HEK293 (cell line): ENCODE data around the gene HOXC5.

Experiments
- ELK4 ChIP-seq: IDR thresholded peaks from 2 replicates; pipeline ENCODE4 v1.6.1; 2011; ENCODE audit warnings: mild to moderate bottlenecking, low read depth, low read length, borderline replicate concordance
- GLI2 ChIP-seq: fragments of 450-650 bp; formaldehyde crosslinking; IDR thresholded peaks from 2 replicates; pipeline ENCODE4; 2017; ENCODE audit warnings: missing biosample characterization, missing genetic modification characterization, low read depth, borderline replicate concordance
- GLIS1 ChIP-seq: fragments of 450-650 bp; formaldehyde crosslinking; IDR thresholded peaks from 2 replicates; pipeline ENCODE4 v1.5.1; 2016; ENCODE audit warnings: missing biosample characterization, missing genetic modification characterization
- IKZF3 ChIP-seq: fragments of 450-650 bp; IDR thresholded peaks from 2 replicates; pipeline ENCODE4 v1.5.0; 2018; ENCODE audit warnings: missing biosample characterization, mild to moderate bottlenecking, missing genetic modification characterization, moderate library complexity
- MYNN ChIP-seq: fragments of 450-650 bp; formaldehyde crosslinking; IDR thresholded peaks from 2 replicates; pipeline ENCODE4 v1.5.1; 2016; ENCODE audit warnings: missing biosample characterization, missing genetic modification characterization, borderline replicate concordance
- PATZ1 ChIP-seq: fragments of 450-650 bp; formaldehyde crosslinking; IDR thresholded peaks from 2 replicates; pipeline ENCODE4 v1.5.1; 2016; ENCODE audit warnings: missing biosample characterization, missing genetic modification characterization
- SCRT1 ChIP-seq: fragments of 450-650 bp; formaldehyde crosslinking; IDR thresholded peaks from 2 replicates; pipeline ENCODE4 v1.5.1; 2016; ENCODE audit warnings: missing biosample characterization, missing genetic modification characterization, borderline replicate concordance
- ZBTB10 ChIP-seq: fragments of 450-650 bp; formaldehyde crosslinking; IDR thresholded peaks from 2 replicates; pipeline ENCODE4 v1.5.1; 2016; ENCODE audit warnings: missing biosample characterization, missing genetic modification characterization
- ZBTB17 ChIP-seq: fragments of 450-650 bp; formaldehyde crosslinking; IDR thresholded peaks from 2 replicates; pipeline ENCODE4 v1.5.1; 2016; ENCODE audit warnings: missing biosample characterization, missing genetic modification characterization
- ZBTB26 ChIP-seq: fragments of 450-650 bp; formaldehyde crosslinking; optimal IDR thresholded peaks from 2 replicates; pipeline ENCODE3; 2016; ENCODE audit warnings: missing biosample characterization, mild to moderate bottlenecking, missing genetic modification characterization
- ZBTB7A ChIP-seq: fragments of 450-650 bp; formaldehyde crosslinking; IDR thresholded peaks from 2 replicates; pipeline ENCODE4 v1.5.1; 2016; ENCODE audit warnings: low read depth, missing biosample characterization, missing genetic modification characterization
- ZFP3 ChIP-seq: fragments of 450-650 bp; formaldehyde crosslinking; IDR thresholded peaks from 2 replicates; pipeline ENCODE4 v1.5.1; 2016; ENCODE audit warnings: low read depth, missing biosample characterization, missing genetic modification characterization
- ZNF155 ChIP-seq: fragments of 450-650 bp; formaldehyde crosslinking; IDR thresholded peaks from 2 replicates; pipeline ENCODE4 v1.5.1; 2016; ENCODE audit warnings: missing biosample characterization, missing genetic modification characterization
- ZNF157 ChIP-seq: fragments of 450-650 bp; formaldehyde crosslinking; IDR thresholded peaks from 2 replicates; pipeline ENCODE4 v1.5.1; 2016; ENCODE audit warnings: missing biosample characterization, missing genetic modification characterization
- ZNF211 ChIP-seq: fragments of 450-650 bp; formaldehyde crosslinking; IDR thresholded peaks from 2 replicates; pipeline ENCODE4 v1.5.1; 2016; ENCODE audit warnings: low read depth, missing biosample characterization, missing genetic modification characterization
- ZNF350 ChIP-seq: fragments of 450-650 bp; formaldehyde crosslinking; IDR thresholded peaks from 2 replicates; pipeline ENCODE4 v1.5.0; 2017; ENCODE audit warnings: missing biosample characterization, mild to moderate bottlenecking, missing genetic modification characterization
- ZNF488 ChIP-seq: fragments of 450-650 bp; formaldehyde crosslinking; IDR thresholded peaks from 2 replicates; pipeline ENCODE4 v1.5.1; 2016; ENCODE audit warnings: missing biosample characterization, missing genetic modification characterization
- ZNF530 ChIP-seq: fragments of 450-650 bp; formaldehyde crosslinking; IDR thresholded peaks from 2 replicates; pipeline ENCODE4 v1.5.1; 2016; ENCODE audit warnings: low read depth, missing biosample characterization, missing genetic modification characterization
- ZNF560 ChIP-seq: fragments of 450-650 bp; formaldehyde crosslinking; IDR thresholded peaks from 2 replicates; pipeline ENCODE4 v1.5.1; 2017; ENCODE audit warnings: missing biosample characterization, missing genetic modification characterization, borderline replicate concordance
- ZNF747 ChIP-seq: fragments of 450-650 bp; formaldehyde crosslinking; IDR thresholded peaks from 2 replicates; pipeline ENCODE4 v1.5.1; 2016; ENCODE audit warnings: missing biosample characterization, missing genetic modification characterization
- ZSCAN23 ChIP-seq: fragments of 450-650 bp; formaldehyde crosslinking; IDR thresholded peaks from 2 replicates; pipeline ENCODE4 v1.5.1; 2016; ENCODE audit warnings: missing biosample characterization, missing genetic modification characterization
- ZSCAN30 ChIP-seq: fragments of 450-650 bp; IDR thresholded peaks from 2 replicates; pipeline ENCODE4 v1.5.1; 2018; ENCODE audit warnings: missing biosample characterization, mild to moderate bottlenecking, missing genetic modification characterization, moderate library complexity
- TF ChIP-seq, protein P1 (sequence below): fragments of 450-650 bp; formaldehyde crosslinking; IDR thresholded peaks from 2 replicates; pipeline ENCODE4 v1.5.1; 2017; ENCODE audit warnings: missing biosample characterization, missing genetic modification characterization
- TF ChIP-seq, protein P2 (sequence below): fragments of 450-650 bp; formaldehyde crosslinking; IDR thresholded peaks from 2 replicates; pipeline ENCODE4 v1.5.1; 2016; ENCODE audit warnings: missing biosample characterization, missing genetic modification characterization
- TF ChIP-seq, protein P3 (sequence below): fragments of 450-650 bp; formaldehyde crosslinking; IDR thresholded peaks from 2 replicates; pipeline ENCODE4 v1.5.1; 2017; ENCODE audit warnings: missing biosample characterization, missing genetic modification characterization

The HOXC5 gene

DNA sequence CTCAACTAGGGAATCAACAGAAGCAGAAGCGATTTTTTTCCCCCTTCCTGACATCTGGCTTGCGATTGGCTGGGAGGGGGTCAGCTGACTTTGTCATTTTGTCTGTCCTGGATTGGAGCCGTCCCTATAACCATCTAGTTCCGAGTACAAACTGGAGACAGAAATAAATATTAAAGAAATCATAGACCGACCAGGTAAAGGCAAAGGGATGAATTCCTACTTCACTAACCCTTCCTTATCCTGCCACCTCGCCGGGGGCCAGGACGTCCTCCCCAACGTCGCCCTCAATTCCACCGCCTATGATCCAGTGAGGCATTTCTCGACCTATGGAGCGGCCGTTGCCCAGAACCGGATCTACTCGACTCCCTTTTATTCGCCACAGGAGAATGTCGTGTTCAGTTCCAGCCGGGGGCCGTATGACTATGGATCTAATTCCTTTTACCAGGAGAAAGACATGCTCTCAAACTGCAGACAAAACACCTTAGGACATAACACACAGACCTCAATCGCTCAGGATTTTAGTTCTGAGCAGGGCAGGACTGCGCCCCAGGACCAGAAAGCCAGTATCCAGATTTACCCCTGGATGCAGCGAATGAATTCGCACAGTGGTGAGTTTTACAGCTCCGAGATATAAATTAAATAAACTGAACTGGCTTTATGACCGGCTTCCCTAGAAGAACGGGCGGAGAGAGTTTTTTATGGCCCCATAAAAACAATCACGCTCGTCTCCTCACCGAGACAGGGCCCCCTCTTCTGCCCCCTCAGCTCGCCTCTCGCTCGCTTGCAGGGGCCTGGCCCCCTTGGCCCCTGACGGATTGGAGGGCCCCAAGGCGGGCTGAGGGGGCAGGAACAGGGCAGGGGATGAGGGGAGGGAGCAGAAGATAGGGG is 4.3 kb upstream of the HOXC5 start, which contains the start of gene HOXC6 (continued):
- TF ChIP-seq PATZ1 (tag by site-specific recombination) (peak; percentile 94), ZNF488 (tag by site-specific recombination) (no peak), MYNN (tag by site-specific recombination) (no peak), ZSCAN23 (tag by site-specific recombination) (no peak), ELK4 (no peak), ZSCAN30 (tag by site-specific recombination) (peak; percentile 91), ZNF157 (no peak), GLIS1 (tag by site-specific recombination) (peak; percentile 85), ZBTB10 (peak; percentile 64; the same call in 1 of the 2 replicates), ZBTB26 (tag by site-specific recombination) (no peak), ZNF350 (tag by site-specific recombination) (no peak), ZNF530 (no peak), ZNF560 (tag by site-specific recombination) (no peak), ZNF211 (tag by site-specific recombination) (no peak), ZFP3 (tag by site-specific recombination) (no peak), ZBTB7A (tag by site-specific recombination) (no peak), IKZF3 (tag by site-specific recombination) (peak; percentile 92), ZNF155 (tag by site-specific recombination) (no peak), ZBTB17 (tag by site-specific recombination) (peak; percentile 85), ZNF747 (tag by site-specific recombination) (no peak), SCRT1 (no peak), GLI2 (tag by site-specific recombination) (no peak)
- TF ChIP-seq, protein P1, sequence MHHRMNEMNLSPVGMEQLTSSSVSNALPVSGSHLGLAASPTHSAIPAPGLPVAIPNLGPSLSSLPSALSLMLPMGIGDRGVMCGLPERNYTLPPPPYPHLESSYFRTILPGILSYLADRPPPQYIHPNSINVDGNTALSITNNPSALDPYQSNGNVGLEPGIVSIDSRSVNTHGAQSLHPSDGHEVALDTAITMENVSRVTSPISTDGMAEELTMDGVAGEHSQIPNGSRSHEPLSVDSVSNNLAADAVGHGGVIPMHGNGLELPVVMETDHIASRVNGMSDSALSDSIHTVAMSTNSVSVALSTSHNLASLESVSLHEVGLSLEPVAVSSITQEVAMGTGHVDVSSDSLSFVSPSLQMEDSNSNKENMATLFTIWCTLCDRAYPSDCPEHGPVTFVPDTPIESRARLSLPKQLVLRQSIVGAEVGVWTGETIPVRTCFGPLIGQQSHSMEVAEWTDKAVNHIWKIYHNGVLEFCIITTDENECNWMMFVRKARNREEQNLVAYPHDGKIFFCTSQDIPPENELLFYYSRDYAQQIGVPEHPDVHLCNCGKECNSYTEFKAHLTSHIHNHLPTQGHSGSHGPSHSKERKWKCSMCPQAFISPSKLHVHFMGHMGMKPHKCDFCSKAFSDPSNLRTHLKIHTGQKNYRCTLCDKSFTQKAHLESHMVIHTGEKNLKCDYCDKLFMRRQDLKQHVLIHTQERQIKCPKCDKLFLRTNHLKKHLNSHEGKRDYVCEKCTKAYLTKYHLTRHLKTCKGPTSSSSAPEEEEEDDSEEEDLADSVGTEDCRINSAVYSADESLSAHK (tag by site-specific recombination): peak; percentile 90
- TF ChIP-seq, protein P2, sequence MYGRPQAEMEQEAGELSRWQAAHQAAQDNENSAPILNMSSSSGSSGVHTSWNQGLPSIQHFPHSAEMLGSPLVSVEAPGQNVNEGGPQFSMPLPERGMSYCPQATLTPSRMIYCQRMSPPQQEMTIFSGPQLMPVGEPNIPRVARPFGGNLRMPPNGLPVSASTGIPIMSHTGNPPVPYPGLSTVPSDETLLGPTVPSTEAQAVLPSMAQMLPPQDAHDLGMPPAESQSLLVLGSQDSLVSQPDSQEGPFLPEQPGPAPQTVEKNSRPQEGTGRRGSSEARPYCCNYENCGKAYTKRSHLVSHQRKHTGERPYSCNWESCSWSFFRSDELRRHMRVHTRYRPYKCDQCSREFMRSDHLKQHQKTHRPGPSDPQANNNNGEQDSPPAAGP (tag by site-specific recombination): no peak
- TF ChIP-seq, protein P3, sequence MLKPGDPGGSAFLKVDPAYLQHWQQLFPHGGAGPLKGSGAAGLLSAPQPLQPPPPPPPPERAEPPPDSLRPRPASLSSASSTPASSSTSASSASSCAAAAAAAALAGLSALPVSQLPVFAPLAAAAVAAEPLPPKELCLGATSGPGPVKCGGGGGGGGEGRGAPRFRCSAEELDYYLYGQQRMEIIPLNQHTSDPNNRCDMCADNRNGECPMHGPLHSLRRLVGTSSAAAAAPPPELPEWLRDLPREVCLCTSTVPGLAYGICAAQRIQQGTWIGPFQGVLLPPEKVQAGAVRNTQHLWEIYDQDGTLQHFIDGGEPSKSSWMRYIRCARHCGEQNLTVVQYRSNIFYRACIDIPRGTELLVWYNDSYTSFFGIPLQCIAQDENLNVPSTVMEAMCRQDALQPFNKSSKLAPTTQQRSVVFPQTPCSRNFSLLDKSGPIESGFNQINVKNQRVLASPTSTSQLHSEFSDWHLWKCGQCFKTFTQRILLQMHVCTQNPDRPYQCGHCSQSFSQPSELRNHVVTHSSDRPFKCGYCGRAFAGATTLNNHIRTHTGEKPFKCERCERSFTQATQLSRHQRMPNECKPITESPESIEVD (tag by site-specific recombination): peak; percentile 100
